ENCODE data around the gene CDR2L. TPM values are rescaled to one million over a fixed set of nuclear protein-coding genes. Genes with fewer than 3 reads are reported as not detected.
"Not testable (repeated sequence)": the region's sequence is repeated elsewhere in the genome, so short reads cannot be mapped to it uniquely, and the experiment has no call there.

The CDR2L gene
- total RNA-seq, 2 experiments from 2014 or later: 0.50 to 0.63 TPM

DNA sequence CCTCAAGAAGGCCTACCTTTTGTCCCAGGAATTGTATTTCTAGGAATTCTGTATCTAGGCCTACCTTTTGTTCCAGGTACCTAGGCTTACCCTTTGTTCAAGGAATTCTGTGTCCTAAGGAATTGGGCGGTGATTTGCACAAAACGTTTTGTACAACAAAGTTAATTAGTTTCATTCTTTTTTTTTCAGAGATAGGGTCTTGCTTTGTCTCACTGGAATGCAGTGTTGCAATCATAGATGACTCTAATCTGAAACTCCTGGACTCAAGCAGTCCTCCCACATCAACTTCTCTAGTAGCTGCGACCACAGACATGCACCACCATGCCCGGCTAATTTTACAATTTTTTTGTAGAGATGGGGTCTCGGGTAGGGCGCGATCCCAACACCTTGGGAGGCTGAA is 7.0 kb downstream of the CDR2L start:
- H3K27ac Mint-ChIP-seq: no peak overlapping the region
- H3K27me3 Mint-ChIP-seq: peaks cover 2% of the 10 kb centered on the region
- no peaks in the 10 kb centered on the region for H3K9me3 Mint-ChIP-seq
- ChIA-PET POLR2A (interaction anchor here (1.0 kb wide), 1 partner anchor 18 kb away, joined by 5 read pairs; the partner anchor contains the start of gene MRPL58), CTCF (interaction anchor here (0.8 kb wide), 1 partner anchor 32 kb away, joined by 4 read pairs; no protein-coding TSS in a partner anchor)
- H3K4me1 Mint-ChIP-seq: peaks cover 10% of the 10 kb centered on the region
- DNase-seq: no peak
- H3K36me3 Mint-ChIP-seq (ENCODE audit: low read depth): no peaks in the 10 kb centered on the region
- no peak overlapping the region for H3K4me3 Mint-ChIP-seq

DNA sequence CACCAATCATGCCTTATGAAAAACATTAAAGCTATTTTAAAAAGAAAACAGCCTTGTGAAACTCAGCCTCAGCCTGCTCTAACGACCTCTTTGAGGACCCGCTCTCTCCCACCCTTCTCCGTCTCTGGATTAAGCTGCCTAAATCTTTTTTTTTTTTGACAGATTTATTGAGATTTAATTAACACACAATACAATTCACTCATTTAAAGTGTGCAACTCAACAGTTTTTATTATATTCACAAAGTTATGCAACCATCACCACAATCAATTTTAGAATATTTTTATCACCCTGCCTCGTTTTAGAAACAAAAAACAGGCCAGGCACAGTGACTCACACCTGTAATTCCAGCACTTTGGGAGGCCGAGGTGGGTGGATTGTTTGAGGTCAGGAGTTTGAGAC is 8.4 kb downstream of the CDR2L start:
- no peaks in the 10 kb centered on the region for H3K9me3 Mint-ChIP-seq
- CTCF ChIA-PET: interaction anchor here (0.6 kb wide), 1 partner anchor 17 kb away, joined by 3 read pairs; the partner anchor contains the start of gene MRPL58
- POLR2A ChIA-PET: no interaction called here
- no peak overlapping the region for H3K4me3 Mint-ChIP-seq
- no peak for DNase-seq
- no peak overlapping the region for H3K27ac Mint-ChIP-seq
- H3K4me1 Mint-ChIP-seq: peaks cover 7% of the 10 kb centered on the region
- H3K27me3 Mint-ChIP-seq: peaks cover 2% of the 10 kb centered on the region
- no peaks in the 10 kb centered on the region for H3K36me3 Mint-ChIP-seq (ENCODE audit: low read depth)

DNA sequence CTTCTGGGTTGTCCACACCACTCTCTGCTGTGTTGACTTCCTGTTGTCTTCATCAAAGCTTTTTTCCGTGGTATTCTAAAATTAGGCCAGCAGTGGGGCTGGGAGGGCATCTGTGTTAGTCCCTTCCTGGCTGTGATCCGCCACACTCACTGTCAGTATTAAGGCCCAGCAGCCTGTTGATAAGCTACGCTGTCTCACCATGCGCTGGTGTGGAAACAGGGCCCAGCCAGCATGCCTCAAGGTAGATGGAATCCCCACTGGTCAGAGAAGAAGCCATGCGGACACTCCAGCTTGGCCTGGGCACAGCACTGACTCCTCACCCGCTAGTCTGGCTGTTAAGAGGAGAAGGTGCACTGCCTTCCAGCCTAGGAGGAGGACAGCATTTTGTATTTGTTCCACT is 11.4 kb downstream of the CDR2L start:
- Mint-ChIP-seq H3K9me3 (no peaks in the 10 kb centered on the region), H3K4me3 (no peak overlapping the region), H3K36me3 (ENCODE audit: low read depth) (no peaks in the 10 kb centered on the region), H3K27ac (no peak overlapping the region), H3K27me3 (peaks cover 4% of the 10 kb centered on the region), H3K4me1 (peaks cover 7% of the 10 kb centered on the region)
- ChIA-PET POLR2A (interaction anchor here (1.1 to 2.3 kb wide), 2 partner anchors 13 to 26 kb away, joined by 4 to 12 read pairs; partner anchors contain the start of genes HID1 and MRPL58), CTCF (interaction anchor here (1.1 to 3.0 kb wide), 5 partner anchors 11 to 41 kb away, joined by 3 to 18 read pairs (median 6); partner anchors contain the start of genes CDR2L and MRPL58)
- no peak for DNase-seq

DNA sequence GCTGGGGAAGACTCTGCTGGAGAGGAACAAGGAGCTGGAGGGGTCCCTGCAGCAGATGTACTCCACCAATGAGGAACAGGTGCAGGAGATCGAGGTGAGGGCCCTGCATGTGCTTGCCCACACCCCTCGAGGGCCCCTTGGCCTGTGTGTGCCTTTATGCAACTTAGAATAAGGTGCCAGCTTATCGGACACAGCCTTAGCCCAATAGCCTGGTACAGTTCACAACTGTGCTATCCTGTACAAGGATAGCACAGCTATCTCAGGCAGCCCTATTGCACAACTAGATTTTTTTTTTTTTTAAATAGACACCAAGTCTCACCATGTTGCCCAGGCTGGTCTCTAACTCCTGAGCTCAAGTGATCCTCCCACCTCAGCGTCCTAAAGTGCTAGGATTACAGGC is 12.1 kb downstream of the CDR2L start:
- Mint-ChIP-seq H3K27me3 (peaks cover 4% of the 10 kb centered on the region), H3K27ac (no peak overlapping the region), H3K9me3 (no peaks in the 10 kb centered on the region), H3K4me1 (peaks cover 7% of the 10 kb centered on the region), H3K36me3 (ENCODE audit: low read depth) (no peaks in the 10 kb centered on the region), H3K4me3 (no peak overlapping the region)
- no peak for DNase-seq
- POLR2A ChIA-PET: interaction anchor here (2.3 kb wide), 1 partner anchor 12 kb away, joined by 12 read pairs; the partner anchor contains the start of gene MRPL58
- CTCF ChIA-PET: interaction anchor here (0.7 to 3.0 kb wide), 4 partner anchors 12 to 38 kb away, joined by 4 to 18 read pairs (median 6); partner anchors contain the start of genes CDR2L and MRPL58

DNA sequence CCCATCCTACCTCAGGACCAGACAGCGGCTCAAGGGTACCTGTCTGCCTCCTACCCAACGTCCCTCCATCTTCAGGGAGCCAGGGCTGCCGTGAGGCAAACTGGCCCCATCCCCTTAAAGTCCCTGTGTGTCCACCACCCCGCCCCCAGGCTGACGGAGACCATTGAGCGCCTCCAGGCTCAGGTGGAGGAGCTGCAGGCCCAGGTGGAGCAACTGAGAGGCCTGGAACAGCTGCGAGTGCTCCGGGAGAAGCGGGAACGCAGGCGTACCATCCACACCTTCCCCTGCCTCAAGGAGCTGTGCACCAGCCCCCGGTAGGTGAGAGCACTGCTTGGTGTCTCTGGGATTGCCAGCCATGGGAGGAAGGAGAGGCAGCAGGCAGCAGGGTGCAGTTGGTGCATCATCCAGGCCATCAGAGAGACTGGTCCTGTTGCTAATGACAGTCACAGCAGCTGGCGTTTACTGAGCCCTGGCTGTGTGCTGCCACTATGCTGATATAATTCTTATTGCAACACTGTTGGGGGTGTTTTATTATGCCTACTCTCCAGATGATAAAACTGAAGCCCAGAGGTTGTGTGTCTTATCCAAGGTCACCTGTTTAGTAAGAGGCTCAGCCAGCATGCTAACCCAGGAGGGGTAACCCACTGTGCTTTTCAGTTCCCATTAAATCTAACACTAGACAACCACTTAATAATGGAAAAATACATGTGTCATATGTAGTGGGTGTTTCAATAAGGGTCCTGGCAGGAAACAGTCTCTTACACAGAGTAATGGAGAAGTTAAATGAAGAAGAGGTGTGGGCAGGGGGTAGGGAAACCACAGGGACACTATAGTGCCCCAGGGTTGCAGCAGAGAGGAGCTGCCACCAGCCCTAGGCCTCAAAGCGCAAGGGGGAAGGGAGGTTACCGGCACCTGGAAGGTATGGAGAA is 14.7 kb downstream of the CDR2L start:
- CTCF ChIA-PET: interaction anchor here (1.0 to 1.1 kb wide), 2 partner anchors 10 to 40 kb away, joined by 3 read pairs; partner anchors contain the start of gene MRPL58
- POLR2A ChIA-PET: interaction anchor here (2.6 kb wide), 1 partner anchor 10 kb away, joined by 15 read pairs; the partner anchor contains the start of gene MRPL58
- no peaks in the 10 kb centered on the region for H3K9me3 Mint-ChIP-seq
- peaks cover 7% of the 10 kb centered on the region for H3K4me1 Mint-ChIP-seq
- H3K27ac Mint-ChIP-seq: no peak overlapping the region
- no peak for DNase-seq
- no peak overlapping the region for H3K4me3 Mint-ChIP-seq
- H3K27me3 Mint-ChIP-seq: peaks cover 9% of the 10 kb centered on the region
- no peaks in the 10 kb centered on the region for H3K36me3 Mint-ChIP-seq (ENCODE audit: low read depth)

DNA sequence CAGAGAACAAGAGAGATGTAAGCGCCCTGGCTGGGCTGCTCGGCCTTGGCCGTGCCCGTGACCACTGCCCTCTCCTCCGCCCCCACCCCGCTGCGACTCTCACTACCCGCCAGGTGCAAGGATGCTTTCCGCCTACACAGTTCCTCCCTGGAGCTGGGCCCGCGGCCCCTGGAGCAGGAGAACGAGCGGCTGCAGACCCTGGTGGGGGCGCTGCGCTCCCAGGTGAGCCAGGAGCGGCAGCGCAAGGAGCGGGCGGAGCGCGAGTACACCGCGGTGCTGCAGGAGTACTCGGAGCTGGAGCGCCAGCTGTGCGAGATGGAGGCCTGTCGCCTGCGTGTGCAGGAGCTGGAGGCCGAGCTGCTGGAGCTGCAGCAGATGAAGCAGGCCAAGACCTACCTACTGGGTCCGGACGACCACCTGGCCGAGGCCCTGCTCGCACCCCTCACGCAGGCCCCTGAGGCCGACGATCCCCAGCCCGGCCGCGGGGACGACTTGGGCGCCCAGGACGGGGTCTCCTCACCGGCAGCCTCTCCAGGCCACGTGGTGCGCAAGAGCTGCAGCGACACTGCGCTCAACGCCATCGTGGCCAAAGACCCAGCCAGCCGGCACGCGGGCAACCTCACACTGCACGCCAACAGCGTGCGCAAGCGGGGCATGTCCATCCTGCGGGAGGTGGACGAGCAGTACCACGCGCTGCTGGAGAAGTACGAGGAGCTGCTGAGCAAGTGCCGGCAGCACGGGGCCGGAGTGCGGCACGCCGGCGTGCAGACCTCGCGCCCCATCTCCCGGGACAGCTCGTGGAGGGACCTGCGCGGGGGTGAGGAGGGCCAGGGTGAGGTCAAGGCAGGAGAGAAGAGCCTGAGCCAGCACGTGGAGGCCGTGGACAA is 15.9 kb downstream of the CDR2L start:
- Mint-ChIP-seq H3K27me3 (peaks cover 7% of the 10 kb centered on the region), H3K27ac (no peak overlapping the region), H3K4me3 (no peak overlapping the region), H3K36me3 (ENCODE audit: low read depth) (no peaks in the 10 kb centered on the region), H3K4me1 (peaks cover 6% of the 10 kb centered on the region), H3K9me3 (no peaks in the 10 kb centered on the region)
- DNase-seq: no peak
- POLR2A ChIA-PET: interaction anchor here (2.6 kb wide), 1 partner anchor 9 kb away, joined by 15 read pairs; the partner anchor contains the start of gene MRPL58
- CTCF ChIA-PET: interaction anchor here (1.0 kb wide), 1 partner anchor 9 kb away, joined by 3 read pairs; the partner anchor contains the start of gene MRPL58

DNA sequence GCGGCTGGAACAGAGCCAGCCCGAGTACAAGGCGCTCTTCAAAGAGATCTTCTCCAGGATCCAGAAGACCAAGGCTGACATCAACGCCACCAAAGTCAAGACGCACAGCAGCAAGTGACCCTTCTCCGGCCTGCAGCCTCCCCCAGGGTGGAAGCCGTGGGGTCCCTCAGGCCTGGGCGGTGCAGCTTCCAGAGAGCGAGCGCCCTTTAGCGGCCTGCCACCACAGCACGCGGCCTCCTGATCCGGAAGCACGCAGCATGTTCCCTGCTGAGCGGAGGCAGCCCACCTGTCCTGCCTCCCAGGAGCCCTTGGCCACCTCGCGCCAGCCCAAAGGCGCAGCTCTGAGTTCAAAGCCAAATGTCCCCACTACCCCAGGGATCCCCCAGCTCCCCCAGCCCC is 16.5 kb downstream of the CDR2L start:
- H3K36me3 Mint-ChIP-seq (ENCODE audit: low read depth): no peaks in the 10 kb centered on the region
- H3K27me3 Mint-ChIP-seq: peaks cover 7% of the 10 kb centered on the region
- no peak overlapping the region for H3K4me3 Mint-ChIP-seq
- no peaks in the 10 kb centered on the region for H3K4me1 Mint-ChIP-seq
- DNase-seq: no peak
- H3K9me3 Mint-ChIP-seq: no peaks in the 10 kb centered on the region
- ChIA-PET POLR2A (interaction anchor here (2.6 kb wide), 1 partner anchor 8 kb away, joined by 15 read pairs; the partner anchor contains the start of gene MRPL58), CTCF (no interaction called here)
- no peak overlapping the region for H3K27ac Mint-ChIP-seq

DNA sequence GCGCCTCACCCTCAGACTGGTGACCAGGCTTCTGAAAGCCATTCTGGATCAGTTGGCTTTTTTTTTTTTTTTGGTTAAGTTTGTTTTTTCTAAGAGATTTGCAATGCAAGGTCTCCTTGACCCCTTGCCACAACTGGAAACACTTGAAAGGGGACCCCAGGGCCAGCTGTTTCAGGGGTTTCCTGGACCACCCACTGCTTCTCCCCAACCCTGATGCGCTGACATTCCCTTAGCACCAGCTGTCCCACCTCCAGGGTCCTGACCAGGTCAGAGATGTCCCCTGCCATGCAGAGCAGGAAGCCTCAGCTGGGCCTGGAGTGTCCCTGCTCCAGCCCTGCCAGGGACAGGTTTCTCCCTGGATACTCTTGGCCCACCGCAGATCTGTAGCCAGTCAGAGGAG is 16.9 kb downstream of the CDR2L start:
- H3K27me3 Mint-ChIP-seq: peaks cover 7% of the 10 kb centered on the region

DNA sequence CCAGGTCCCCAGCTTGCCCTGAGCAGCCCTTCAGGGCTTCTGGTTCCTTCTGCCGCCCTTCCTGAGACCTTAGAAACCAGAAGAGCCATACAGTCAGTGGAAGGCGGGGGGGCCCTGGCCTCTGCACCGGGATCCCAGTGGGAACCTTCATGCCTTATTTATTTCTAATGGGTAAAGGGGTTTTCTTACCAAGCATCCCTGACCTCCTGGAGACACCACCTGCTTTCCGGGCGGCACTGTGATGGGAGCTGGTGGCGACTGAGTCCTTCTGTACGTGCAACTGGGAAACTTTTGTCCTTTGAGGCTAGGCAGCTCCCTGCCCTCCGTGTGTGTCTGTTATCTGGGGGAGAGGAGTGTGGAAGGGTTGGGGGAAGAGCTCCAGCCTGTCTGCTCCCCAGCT is 17.9 kb downstream of the CDR2L start:
- Mint-ChIP-seq H3K36me3 (ENCODE audit: low read depth) (no peaks in the 10 kb centered on the region), H3K9me3 (no peaks in the 10 kb centered on the region), H3K27ac (no peak overlapping the region), H3K4me1 (no peaks in the 10 kb centered on the region), H3K27me3 (peaks cover 7% of the 10 kb centered on the region), H3K4me3 (no peak overlapping the region)
- POLR2A ChIA-PET: interaction anchor here (0.9 to 2.6 kb wide), 2 partner anchors 7 to 44 kb away, joined by 3 to 15 read pairs; partner anchors contain the start of gene MRPL58
- CTCF ChIA-PET: interaction anchor here (1.3 kb wide), 1 partner anchor 47 kb away, joined by 4 read pairs; no protein-coding TSS in a partner anchor
- no peak for DNase-seq

More for the DNA sequence above, 16.9 kb downstream of the CDR2L start:
- Mint-ChIP-seq H3K9me3 (no peaks in the 10 kb centered on the region), H3K4me1 (no peaks in the 10 kb centered on the region), H3K36me3 (ENCODE audit: low read depth) (no peaks in the 10 kb centered on the region), H3K4me3 (no peak overlapping the region), H3K27ac (no peak overlapping the region)
- POLR2A ChIA-PET: interaction anchor here (2.6 kb wide), 1 partner anchor 8 kb away, joined by 15 read pairs; the partner anchor contains the start of gene MRPL58
- CTCF ChIA-PET: interaction anchor here (1.3 kb wide), 1 partner anchor 46 kb away, joined by 4 read pairs; no protein-coding TSS in a partner anchor
- DNase-seq: no peak

DNA sequence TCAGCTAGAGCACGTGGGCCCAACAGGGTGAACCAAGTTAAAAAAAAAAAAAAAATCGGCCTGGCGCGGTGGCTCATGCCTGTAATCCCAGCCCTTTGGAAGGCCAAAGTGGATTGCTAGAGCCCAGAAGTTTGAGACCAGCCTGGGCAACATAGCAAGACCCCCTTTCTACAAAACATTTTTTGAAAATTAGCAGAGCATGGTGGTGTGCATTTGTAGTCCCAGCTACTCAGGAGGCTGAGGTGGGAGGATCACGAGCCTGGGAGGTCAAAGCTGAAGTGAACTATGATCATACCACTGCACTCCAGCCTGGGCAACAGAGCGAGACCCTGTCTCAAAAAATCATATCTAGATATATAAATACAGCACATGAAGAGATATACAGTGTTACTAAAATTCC is 18.7 kb downstream of the CDR2L start:
- H3K27me3 Mint-ChIP-seq; DNase-seq; H3K36me3 Mint-ChIP-seq (ENCODE audit: low read depth); H3K27ac Mint-ChIP-seq; H3K4me3 Mint-ChIP-seq; H3K9me3 Mint-ChIP-seq; H3K4me1 Mint-ChIP-seq: not testable (repeated sequence)
- POLR2A ChIA-PET: interaction anchor here (0.9 to 1.1 kb wide), 2 partner anchors 23 to 45 kb away, joined by 3 read pairs; no protein-coding TSS in a partner anchor
- CTCF ChIA-PET: interaction anchor here (2.1 kb wide), 1 partner anchor 45 kb away, joined by 12 read pairs; no protein-coding TSS in a partner anchor

DNA sequence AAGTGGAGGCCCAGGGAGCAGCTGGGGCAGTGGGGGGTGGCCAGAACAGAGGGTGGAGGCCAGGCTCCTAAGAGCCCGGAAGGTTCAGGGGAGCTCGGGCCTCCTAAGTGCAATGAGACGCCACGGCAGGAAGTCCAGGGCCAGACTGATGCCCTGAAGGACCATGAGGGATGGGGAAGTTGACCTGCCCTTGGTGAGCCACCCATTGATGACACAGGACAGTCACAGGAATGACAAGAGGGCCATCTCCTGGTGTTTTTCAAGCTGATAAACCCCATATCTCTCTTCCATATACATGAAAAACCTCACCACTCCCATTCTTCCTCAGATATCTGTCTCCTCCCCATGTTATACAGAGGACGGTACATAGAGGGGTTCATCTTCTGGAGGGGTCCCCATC is 19.2 kb downstream of the CDR2L start:
- ChIA-PET POLR2A (interaction anchor here (1.1 kb wide), 1 partner anchor 24 kb away, joined by 3 read pairs; no protein-coding TSS in a partner anchor), CTCF (interaction anchor here (2.1 kb wide), 1 partner anchor 45 kb away, joined by 12 read pairs; no protein-coding TSS in a partner anchor)
- no peaks in the 10 kb centered on the region for H3K36me3 Mint-ChIP-seq (ENCODE audit: low read depth)
- peaks cover 7% of the 10 kb centered on the region for H3K27me3 Mint-ChIP-seq
- peaks cover 2% of the 10 kb centered on the region for H3K4me1 Mint-ChIP-seq
- no peak overlapping the region for H3K4me3 Mint-ChIP-seq
- H3K27ac Mint-ChIP-seq: no peak overlapping the region
- no peak for DNase-seq
- no peaks in the 10 kb centered on the region for H3K9me3 Mint-ChIP-seq

DNA sequence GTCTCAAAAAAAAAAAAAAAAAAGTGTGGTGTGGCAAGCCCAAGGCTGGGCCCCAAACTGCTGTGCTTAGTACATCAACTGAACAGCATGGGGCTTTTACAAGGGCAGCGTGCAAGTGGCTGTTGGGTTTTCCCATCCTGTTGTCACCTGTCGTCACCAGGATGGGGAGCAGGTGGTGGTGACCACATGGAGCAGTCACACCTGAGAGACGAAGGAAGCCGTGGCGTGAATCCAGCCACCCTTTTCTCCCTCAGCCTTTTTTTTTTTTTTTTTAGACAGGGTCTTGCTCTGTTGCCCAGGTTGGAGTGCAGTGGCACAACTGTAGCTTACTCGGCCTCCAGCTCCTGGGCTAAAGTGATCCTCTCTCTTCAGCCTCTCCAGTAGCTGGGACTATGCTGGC is 20.9 kb downstream of the CDR2L start:
- ChIA-PET CTCF (interaction anchor here (0.7 to 1.2 kb wide), 3 partner anchors 47 to 68 kb away, joined by 3 to 5 read pairs (median 3); no protein-coding TSS in a partner anchor), POLR2A (no interaction called here)
- Mint-ChIP-seq H3K9me3 (no peaks in the 10 kb centered on the region), H3K27ac (no peak overlapping the region), H3K4me3 (no peak overlapping the region), H3K4me1 (peaks cover 15% of the 10 kb centered on the region), H3K36me3 (ENCODE audit: low read depth) (no peaks in the 10 kb centered on the region), H3K27me3 (peaks cover 5% of the 10 kb centered on the region)
- DNase-seq: no peak
